ENCODE measurements around the gene ALG10B. TPM values are rescaled to one million over a fixed set of nuclear protein-coding genes. Genes with fewer than 3 reads are reported as not detected.
"Not testable (repeated sequence)": the region's sequence is repeated elsewhere in the genome, so short reads cannot be mapped to it uniquely, and the experiment has no call there.

The ALG10B gene
- total RNA-seq, 1 experiment from 2014 or later = 11.2 TPM

- H3K4me3 Mint-ChIP-seq (ENCODE audit: low read depth, unreplicated experiment) = no peak overlapping the region
- H3K27me3 Mint-ChIP-seq (ENCODE audit: unreplicated experiment) = no peaks in the 10 kb centered on the region
- TF ChIP-seq CTCF (IDR thresholded peaks at IDR 0.05; ENCODE audit: unreplicated experiment) = no peak
- BruUV-seq (replicated peaks) = no TSS peak
- intact Hi-C loops (cut with micrococcal nuclease; ENCODE audit: unreplicated experiment) = no loop called here
- H3K27ac Mint-ChIP-seq (ENCODE audit: unreplicated experiment) = no peak overlapping the region
- no peak for DNase-seq
- CTCF ChIA-PET = no interaction called here
- peaks cover 9% of the 10 kb centered on the region for H3K4me1 Mint-ChIP-seq (ENCODE audit: low read depth, unreplicated experiment)
- H3K9me3 Mint-ChIP-seq (ENCODE audit: low read depth, unreplicated experiment) = no peaks in the 10 kb centered on the region
- no peaks in the 10 kb centered on the region for H3K36me3 Mint-ChIP-seq (ENCODE audit: insufficient read depth, unreplicated experiment)
Measured at GRCh38 chr12:38342444-38342843, 25.9 kb downstream of the ALG10B start.

- CTCF ChIA-PET; H3K9me3 Mint-ChIP-seq (ENCODE audit: low read depth, unreplicated experiment); intact Hi-C loops (cut with micrococcal nuclease; ENCODE audit: unreplicated experiment); H3K4me3 Mint-ChIP-seq (ENCODE audit: low read depth, unreplicated experiment); DNase-seq; H3K4me1 Mint-ChIP-seq (ENCODE audit: low read depth, unreplicated experiment); BruUV-seq (replicated peaks); H3K27me3 Mint-ChIP-seq (ENCODE audit: unreplicated experiment); H3K36me3 Mint-ChIP-seq (ENCODE audit: insufficient read depth, unreplicated experiment); H3K27ac Mint-ChIP-seq (ENCODE audit: unreplicated experiment): not testable (repeated sequence)
Measured at GRCh38 chr12:38343256-38343655, 26.7 kb downstream of the ALG10B start.

- H3K36me3 Mint-ChIP-seq (ENCODE audit: insufficient read depth, unreplicated experiment); DNase-seq; H3K9me3 Mint-ChIP-seq (ENCODE audit: low read depth, unreplicated experiment); H3K27me3 Mint-ChIP-seq (ENCODE audit: unreplicated experiment); CTCF ChIA-PET; BruUV-seq (replicated peaks); H3K27ac Mint-ChIP-seq (ENCODE audit: unreplicated experiment); intact Hi-C loops (cut with micrococcal nuclease; ENCODE audit: unreplicated experiment); H3K4me3 Mint-ChIP-seq (ENCODE audit: low read depth, unreplicated experiment); H3K4me1 Mint-ChIP-seq (ENCODE audit: low read depth, unreplicated experiment): not testable (repeated sequence)
Measured at GRCh38 chr12:38343916-38344315, 27.3 kb downstream of the ALG10B start.

GRCh38 chr12:38350342-38351174 lies 34.0 kb downstream of the ALG10B start:
- no peaks in the 10 kb centered on the region for H3K36me3 Mint-ChIP-seq (ENCODE audit: insufficient read depth, unreplicated experiment)
- H3K27ac Mint-ChIP-seq (ENCODE audit: unreplicated experiment) = no peak overlapping the region
- intact Hi-C loops (cut with micrococcal nuclease; ENCODE audit: unreplicated experiment) = no loop called here
- no TSS peak for BruUV-seq (replicated peaks)
- no peaks in the 10 kb centered on the region for H3K4me1 Mint-ChIP-seq (ENCODE audit: low read depth, unreplicated experiment)
- no peaks in the 10 kb centered on the region for H3K9me3 Mint-ChIP-seq (ENCODE audit: low read depth, unreplicated experiment)
- DNase-seq = no peak
- no peaks in the 10 kb centered on the region for H3K27me3 Mint-ChIP-seq (ENCODE audit: unreplicated experiment)
- CTCF ChIA-PET = no interaction called here
- H3K4me3 Mint-ChIP-seq (ENCODE audit: low read depth, unreplicated experiment) = no peak overlapping the region
- no peak for TF ChIP-seq CTCF (IDR thresholded peaks at IDR 0.05; ENCODE audit: unreplicated experiment)

GRCh38 chr12:38351175-38351508 lies 34.6 kb downstream of the ALG10B start:
- H3K9me3 Mint-ChIP-seq (ENCODE audit: low read depth, unreplicated experiment); H3K4me1 Mint-ChIP-seq (ENCODE audit: low read depth, unreplicated experiment); H3K27ac Mint-ChIP-seq (ENCODE audit: unreplicated experiment); DNase-seq; CTCF ChIA-PET; H3K27me3 Mint-ChIP-seq (ENCODE audit: unreplicated experiment); H3K4me3 Mint-ChIP-seq (ENCODE audit: low read depth, unreplicated experiment); BruUV-seq (replicated peaks); intact Hi-C loops (cut with micrococcal nuclease; ENCODE audit: unreplicated experiment); H3K36me3 Mint-ChIP-seq (ENCODE audit: insufficient read depth, unreplicated experiment): not testable (repeated sequence)

- H3K27me3 Mint-ChIP-seq (ENCODE audit: unreplicated experiment) = no peaks in the 10 kb centered on the region
- no peaks in the 10 kb centered on the region for H3K4me1 Mint-ChIP-seq (ENCODE audit: low read depth, unreplicated experiment)
- no peak overlapping the region for H3K4me3 Mint-ChIP-seq (ENCODE audit: low read depth, unreplicated experiment)
- no peak for TF ChIP-seq CTCF (IDR thresholded peaks at IDR 0.05; ENCODE audit: unreplicated experiment)
- no peaks in the 10 kb centered on the region for H3K9me3 Mint-ChIP-seq (ENCODE audit: low read depth, unreplicated experiment)
- no peak for DNase-seq
- no TSS peak for BruUV-seq (replicated peaks)
- H3K36me3 Mint-ChIP-seq (ENCODE audit: insufficient read depth, unreplicated experiment) = no peaks in the 10 kb centered on the region
- CTCF ChIA-PET = no interaction called here
- intact Hi-C loops (cut with micrococcal nuclease; ENCODE audit: unreplicated experiment) = no loop called here
- no peak overlapping the region for H3K27ac Mint-ChIP-seq (ENCODE audit: unreplicated experiment)
Measured at GRCh38 chr12:38367506-38367905, 50.9 kb downstream of the ALG10B start.
